Measurements from ENCODE around the gene DAG1.

DAG1 gene

GRCh38 chr3:49556500-49557275 lies 86.6 kb downstream of the DAG1 start:
- no peak for DNase-seq

GRCh38 chr3:49563040-49563578 lies 93.0 kb downstream of the DAG1 start:
- no peak for DNase-seq

GRCh38 chr3:49563766-49564165 lies 93.7 kb downstream of the DAG1 start:
- no peak for DNase-seq

- DNase-seq, result no peak
Measured at GRCh38 chr3:49566312-49566711, 96.2 kb downstream of the DAG1 start.

GRCh38 chr3:49567406-49567805 lies 97.3 kb downstream of the DAG1 start:
- DNase-seq, result no peak

GRCh38 chr3:49568965-49569364 lies 98.9 kb downstream of the DAG1 start:
- no peak for DNase-seq

- DNase-seq, result no peak
Measured at GRCh38 chr3:49570028-49570654, 100.1 kb downstream of the DAG1 start.

- DNase-seq, result no peak
Measured at GRCh38 chr3:49582177-49582576, 112.1 kb downstream of the DAG1 start.

Measured in effector CD8-positive, alpha-beta T cell (primary cell).